Measurements from ENCODE around the gene MPDZ. TPM values are rescaled to one million over a fixed set of nuclear protein-coding genes. Genes with fewer than 3 reads are reported as not detected.

The MPDZ gene, protein sequence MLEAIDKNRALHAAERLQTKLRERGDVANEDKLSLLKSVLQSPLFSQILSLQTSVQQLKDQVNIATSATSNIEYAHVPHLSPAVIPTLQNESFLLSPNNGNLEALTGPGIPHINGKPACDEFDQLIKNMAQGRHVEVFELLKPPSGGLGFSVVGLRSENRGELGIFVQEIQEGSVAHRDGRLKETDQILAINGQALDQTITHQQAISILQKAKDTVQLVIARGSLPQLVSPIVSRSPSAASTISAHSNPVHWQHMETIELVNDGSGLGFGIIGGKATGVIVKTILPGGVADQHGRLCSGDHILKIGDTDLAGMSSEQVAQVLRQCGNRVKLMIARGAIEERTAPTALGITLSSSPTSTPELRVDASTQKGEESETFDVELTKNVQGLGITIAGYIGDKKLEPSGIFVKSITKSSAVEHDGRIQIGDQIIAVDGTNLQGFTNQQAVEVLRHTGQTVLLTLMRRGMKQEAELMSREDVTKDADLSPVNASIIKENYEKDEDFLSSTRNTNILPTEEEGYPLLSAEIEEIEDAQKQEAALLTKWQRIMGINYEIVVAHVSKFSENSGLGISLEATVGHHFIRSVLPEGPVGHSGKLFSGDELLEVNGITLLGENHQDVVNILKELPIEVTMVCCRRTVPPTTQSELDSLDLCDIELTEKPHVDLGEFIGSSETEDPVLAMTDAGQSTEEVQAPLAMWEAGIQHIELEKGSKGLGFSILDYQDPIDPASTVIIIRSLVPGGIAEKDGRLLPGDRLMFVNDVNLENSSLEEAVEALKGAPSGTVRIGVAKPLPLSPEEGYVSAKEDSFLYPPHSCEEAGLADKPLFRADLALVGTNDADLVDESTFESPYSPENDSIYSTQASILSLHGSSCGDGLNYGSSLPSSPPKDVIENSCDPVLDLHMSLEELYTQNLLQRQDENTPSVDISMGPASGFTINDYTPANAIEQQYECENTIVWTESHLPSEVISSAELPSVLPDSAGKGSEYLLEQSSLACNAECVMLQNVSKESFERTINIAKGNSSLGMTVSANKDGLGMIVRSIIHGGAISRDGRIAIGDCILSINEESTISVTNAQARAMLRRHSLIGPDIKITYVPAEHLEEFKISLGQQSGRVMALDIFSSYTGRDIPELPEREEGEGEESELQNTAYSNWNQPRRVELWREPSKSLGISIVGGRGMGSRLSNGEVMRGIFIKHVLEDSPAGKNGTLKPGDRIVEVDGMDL (N-terminal part only)
- total RNA-seq (2016; rRNA removed; fragmentation: Illumina TruSeq; extraction: Trizol) (11.1 and 14.7 TPM in 2 replicates), polyA plus RNA-seq (2011; rRNA removed) (12.1 and 12.4 TPM in 2 replicates), polyA minus RNA-seq (2011; rRNA and poly(A)+ RNA removed; ENCODE audit: low replicate concordance) (2.3 and 6.5 TPM in 2 replicates), Bru-seq, nascent RNA (percentile 67 among the genes with signal in this experiment), BruChase-seq, experiment 1, labeled RNA remaining after a 6-hour chase (percentile 70 among the genes with signal in this experiment), BruChase-seq, experiment 2, labeled RNA remaining after a 2-hour chase (percentile 67 among the genes with signal in this experiment)
- total RNA-seq (2016; cell fraction: cytosol; rRNA removed; fragmentation: Illumina TruSeq; extraction: Trizol; ENCODE audit: low read depth) = 3.5 and 4.1 TPM in 2 replicates
- total RNA-seq (2016; cell fraction: insoluble cytoplasmic fraction; rRNA removed; fragmentation: Illumina TruSeq; extraction: Trizol) = 9.6 and 13.2 TPM in 2 replicates
- 4.1 and 5.4 TPM in 2 replicates for total RNA-seq (2016; cell fraction: membrane; rRNA removed; fragmentation: Illumina TruSeq; extraction: Trizol)
- 23.5 and 24.6 TPM in 2 replicates for total RNA-seq (2016; cell fraction: nucleus; rRNA removed; fragmentation: Illumina TruSeq; extraction: Trizol)
- 3.3 and 4.8 TPM in 2 replicates for polyA plus RNA-seq (2011; cell fraction: cytosol; rRNA removed)
- 40.3 and 51.2 TPM in 2 replicates for polyA plus RNA-seq (2011; cell fraction: nucleus; rRNA removed)
- polyA plus RNA-seq (2012) = 9.0 and 10.7 TPM in 2 replicates
- polyA plus RNA-seq (2016; cell fraction: cytosol; fragmentation: Illumina TruSeq; extraction: Trizol; ENCODE audit: low read depth) = 0.50 and 0.54 TPM in 2 replicates
- polyA plus RNA-seq (2016; cell fraction: insoluble cytoplasmic fraction; fragmentation: Illumina TruSeq; extraction: Trizol; ENCODE audit: low read depth) = 8.1 and 9.3 TPM in 2 replicates
- polyA plus RNA-seq (2016; cell fraction: membrane; fragmentation: Illumina TruSeq; extraction: Trizol; ENCODE audit: low read depth) = 1.3 and 1.7 TPM in 2 replicates
- 27.4 and 28.5 TPM in 2 replicates for polyA plus RNA-seq (2016; cell fraction: nucleus; fragmentation: Illumina TruSeq; extraction: Trizol; ENCODE audit: insufficient read depth, low read depth)
- 7.4 and 10.9 TPM in 2 replicates for polyA minus RNA-seq (2011; cell fraction: cytosol; rRNA and poly(A)+ RNA removed)
- polyA minus RNA-seq (2011; cell fraction: nucleus; rRNA and poly(A)+ RNA removed) = 52.7 and 69.1 TPM in 2 replicates
- long read RNA-seq, experiment 1, partial matches to known transcripts = 2 of 4 reads
- long read RNA-seq, experiment 1, other reads (novel, unspliced or antisense) = 2 of 4 reads
- long read RNA-seq, experiment 2, partial matches to known transcripts = 1 of 7 reads
- long read RNA-seq, experiment 2, other reads (novel, unspliced or antisense) = 6 of 7 reads

DNA sequence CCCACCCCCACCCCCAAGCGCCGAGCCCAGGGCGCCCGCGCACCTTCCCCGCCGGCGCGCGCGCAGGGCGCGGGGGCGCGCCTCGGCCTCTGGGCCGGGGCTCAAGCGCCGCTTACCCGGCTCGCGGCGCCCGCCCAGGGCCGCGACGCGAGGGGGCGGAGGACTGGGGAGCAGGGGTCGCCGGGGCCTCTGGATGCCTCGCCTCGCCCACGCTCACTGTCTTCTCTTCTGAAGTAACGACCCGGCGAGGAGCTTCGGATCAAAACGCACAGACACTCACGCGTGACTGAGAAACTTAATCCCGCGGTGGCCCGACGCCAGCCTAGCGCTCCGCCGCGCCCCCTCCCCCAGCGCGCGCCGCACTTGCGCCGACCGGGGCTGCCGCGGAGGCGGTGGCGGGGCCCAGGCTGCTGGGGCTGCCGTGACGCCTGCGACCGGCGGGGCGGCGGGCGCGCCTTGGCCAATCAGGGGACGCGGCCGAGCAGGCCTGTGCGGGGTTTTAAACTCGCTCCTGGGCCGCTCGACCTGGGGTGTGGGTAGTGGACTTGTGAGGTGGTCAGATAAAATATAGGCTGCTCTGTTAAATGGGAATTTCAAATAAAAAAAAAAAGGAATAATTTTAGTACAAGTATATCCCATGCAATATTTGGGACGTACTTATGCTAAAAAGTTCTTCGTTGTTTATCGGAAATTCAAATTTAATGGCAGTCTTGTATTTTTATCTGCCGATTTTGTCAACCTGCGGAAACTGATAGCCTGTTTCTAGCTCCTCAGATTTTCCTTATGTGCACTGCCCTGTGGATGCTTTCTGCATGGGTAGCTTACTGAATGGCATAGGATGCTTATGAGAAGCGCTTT lies at the start of gene MPDZ:
MPDZ (minus strand) TSS at position 409 of the 858 bp plus-strand sequence. CDS start 29,377 bp downstream, outside the sequence.
- Histone ChIP-seq H3K9ac (ENCODE audit: insufficient read depth, low read depth, low read length) (peak within 1 kb of the TSS; percentile 70), H3K36me3 (replicated peaks in 1 of 2; ENCODE audit: control insufficient read depth in 1 of 2, insufficient read depth in 2 of 2, low read length in 2 of 2) (no peaks in the 10 kb centered on the region), H3K79me2 (ENCODE audit: insufficient read depth, low read length) (peaks cover 3% of the 10 kb centered on the region), H4K20me1 (ENCODE audit: insufficient read depth, low read length) (no peaks in the 10 kb centered on the region), H3K4me1 (ENCODE audit: insufficient read depth, low read length) (peaks cover 19% of the 10 kb centered on the region), H2AFZ (ENCODE audit: low read length) (no peak within 1 kb of the TSS), H3K27me3 (ENCODE audit: control insufficient read depth in 1 of 2, insufficient read depth in 2 of 2, low read length in 2 of 2) (no peaks in the 10 kb centered on the region), H3K9me3 (ENCODE audit: low read length) (no peaks in the 10 kb centered on the region), H3K4me3 (replicated peaks in 1 of 3; ENCODE audit: insufficient read depth in 1 of 3, low read depth in 2 of 3, low read length in 3 of 3) (peak within 1 kb of the TSS; percentile 71 to 91 (median 81)), H3K4me2 (ENCODE audit: low read depth, low read length) (peak within 1 kb of the TSS; percentile 83), H3K27ac (ENCODE audit: extremely low read length, insufficient read depth, low read length) (peak within 1 kb of the TSS; percentile 66)
- ChIA-PET POLR2A (no interaction called here), CTCF (ENCODE audit: low intra/inter-chr PET ratio, low total read pairs) (no interaction called here)
- no TSS peak for BruUV-seq (replicated peaks)
- in situ Hi-C loops (cut with HindIII; ENCODE audit: extremely low pct_ligation_motif_present, low pct_unique_long_range_greater_than_20kb) (no loop called here), intact Hi-C loops (cut with micrococcal nuclease; ENCODE audit: unreplicated experiment) (no loop called here)
- DNase-seq (ENCODE audit: low spot score) (peak; percentile 31), FAIRE-seq (no peak), ATAC-seq (peak; percentile 89)
- 5% methylated on average over 21 of the region's 82 CpGs for WGBS (ENCODE audit: low lambda C conversion rate)
- TF ChIP-seq ZNF562 (CRISPR knock-in tag; IDR thresholded peaks at IDR 0.05; ENCODE audit: borderline replicate concordance) (no peak), MTF2 (CRISPR knock-in tag; IDR thresholded peaks at IDR 0.05; ENCODE audit: borderline replicate concordance) (no peak), ZNF761 (CRISPR knock-in tag; conservative IDR thresholded peaks at IDR 0.05) (no peak), ZNF264 (CRISPR knock-in tag; IDR thresholded peaks at IDR 0.05) (no peak)
- TF ChIP-seq, protein P1, sequence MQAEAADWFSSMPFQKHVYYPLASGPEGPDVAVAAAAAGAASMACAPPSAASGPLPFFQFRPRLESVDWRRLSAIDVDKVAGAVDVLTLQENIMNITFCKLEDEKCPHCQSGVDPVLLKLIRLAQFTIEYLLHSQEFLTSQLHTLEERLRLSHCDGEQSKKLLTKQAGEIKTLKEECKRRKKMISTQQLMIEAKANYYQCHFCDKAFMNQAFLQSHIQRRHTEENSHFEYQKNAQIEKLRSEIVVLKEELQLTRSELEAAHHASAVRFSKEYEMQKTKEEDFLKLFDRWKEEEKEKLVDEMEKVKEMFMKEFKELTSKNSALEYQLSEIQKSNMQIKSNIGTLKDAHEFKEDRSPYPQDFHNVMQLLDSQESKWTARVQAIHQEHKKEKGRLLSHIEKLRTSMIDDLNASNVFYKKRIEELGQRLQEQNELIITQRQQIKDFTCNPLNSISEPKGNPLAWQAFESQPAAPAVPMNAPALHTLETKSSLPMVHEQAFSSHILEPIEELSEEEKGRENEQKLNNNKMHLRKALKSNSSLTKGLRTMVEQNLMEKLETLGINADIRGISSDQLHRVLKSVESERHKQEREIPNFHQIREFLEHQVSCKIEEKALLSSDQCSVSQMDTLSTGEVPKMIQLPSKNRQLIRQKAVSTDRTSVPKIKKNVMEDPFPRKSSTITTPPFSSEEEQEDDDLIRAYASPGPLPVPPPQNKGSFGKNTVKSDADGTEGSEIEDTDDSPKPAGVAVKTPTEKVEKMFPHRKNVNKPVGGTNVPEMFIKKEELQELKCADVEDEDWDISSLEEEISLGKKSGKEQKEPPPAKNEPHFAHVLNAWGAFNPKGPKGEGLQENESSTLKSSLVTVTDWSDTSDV (CRISPR knock-in tag; IDR thresholded peaks at IDR 0.05) = no peak
- TF ChIP-seq, protein P2, sequence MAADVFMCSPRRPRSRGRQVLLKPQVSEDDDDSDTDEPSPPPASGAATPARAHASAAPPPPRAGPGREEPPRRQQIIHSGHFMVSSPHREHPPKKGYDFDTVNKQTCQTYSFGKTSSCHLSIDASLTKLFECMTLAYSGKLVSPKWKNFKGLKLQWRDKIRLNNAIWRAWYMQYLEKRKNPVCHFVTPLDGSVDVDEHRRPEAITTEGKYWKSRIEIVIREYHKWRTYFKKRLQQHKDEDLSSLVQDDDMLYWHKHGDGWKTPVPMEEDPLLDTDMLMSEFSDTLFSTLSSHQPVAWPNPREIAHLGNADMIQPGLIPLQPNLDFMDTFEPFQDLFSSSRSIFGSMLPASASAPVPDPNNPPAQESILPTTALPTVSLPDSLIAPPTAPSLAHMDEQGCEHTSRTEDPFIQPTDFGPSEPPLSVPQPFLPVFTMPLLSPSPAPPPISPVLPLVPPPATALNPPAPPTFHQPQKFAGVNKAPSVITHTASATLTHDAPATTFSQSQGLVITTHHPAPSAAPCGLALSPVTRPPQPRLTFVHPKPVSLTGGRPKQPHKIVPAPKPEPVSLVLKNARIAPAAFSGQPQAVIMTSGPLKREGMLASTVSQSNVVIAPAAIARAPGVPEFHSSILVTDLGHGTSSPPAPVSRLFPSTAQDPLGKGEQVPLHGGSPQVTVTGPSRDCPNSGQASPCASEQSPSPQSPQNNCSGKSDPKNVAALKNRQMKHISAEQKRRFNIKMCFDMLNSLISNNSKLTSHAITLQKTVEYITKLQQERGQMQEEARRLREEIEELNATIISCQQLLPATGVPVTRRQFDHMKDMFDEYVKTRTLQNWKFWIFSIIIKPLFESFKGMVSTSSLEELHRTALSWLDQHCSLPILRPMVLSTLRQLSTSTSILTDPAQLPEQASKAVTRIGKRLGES (CRISPR knock-in tag; IDR thresholded peaks at IDR 0.05; ENCODE audit: borderline replicate concordance) = no peak
